Mesothelial cell of epicardium (in vitro differentiated cells): Measurements from ENCODE around the gene EPHA4. TPM values are rescaled to one million over a fixed set of nuclear protein-coding genes. Genes with fewer than 3 reads are reported as not detected.

Experiments used
- DNase-seq, 2 experiments: peaks; one replicate each; pipeline ENCODE4 v3.0.0; 2021; ENCODE audit warnings: low spot score in 2 of 2; ENCODE audit not compliant: unreplicated experiment in 2 of 2
- H3K27ac Mint-ChIP-seq: 2 replicates; pipeline ENCODE4 v1.8.0; 2021; ENCODE audit warnings: mixed read lengths
- H3K27me3 Mint-ChIP-seq: 2 replicates; pipeline ENCODE4 v1.8.0; 2021; ENCODE audit warnings: low read depth, mixed read lengths
- H3K36me3 Mint-ChIP-seq: 2 replicates; pipeline ENCODE4 v1.8.0; 2021; ENCODE audit warnings: mixed read lengths
- H3K4me1 Mint-ChIP-seq: 2 replicates; pipeline ENCODE4 v1.8.0; 2021; ENCODE audit warnings: mixed read lengths
- H3K4me3 Mint-ChIP-seq: 2 replicates; pipeline ENCODE4 v1.8.0; 2021; ENCODE audit warnings: mild to moderate bottlenecking, moderate library complexity, mixed read lengths
- H3K9me3 Mint-ChIP-seq: 2 replicates; pipeline ENCODE4 v1.8.0; 2021; ENCODE audit warnings: mixed read lengths
- CTCF ChIP-seq: fragments of 200-600 bp; sonication (generic); IDR thresholded peaks from one replicate; pipeline ENCODE4 v1.5.0; 2021; ENCODE audit warnings: antibody characterized with exemption; ENCODE audit not compliant: unreplicated experiment
- total RNA-seq: library from RNA; stranded (reverse); gene quantifications from 3 replicates; pipeline ENCODE4 v1.2.1, GENCODE V29; 2021

Gene EPHA4
- total RNA-seq, 1 donor from 2014 or later = 20.5 TPM

DNA sequence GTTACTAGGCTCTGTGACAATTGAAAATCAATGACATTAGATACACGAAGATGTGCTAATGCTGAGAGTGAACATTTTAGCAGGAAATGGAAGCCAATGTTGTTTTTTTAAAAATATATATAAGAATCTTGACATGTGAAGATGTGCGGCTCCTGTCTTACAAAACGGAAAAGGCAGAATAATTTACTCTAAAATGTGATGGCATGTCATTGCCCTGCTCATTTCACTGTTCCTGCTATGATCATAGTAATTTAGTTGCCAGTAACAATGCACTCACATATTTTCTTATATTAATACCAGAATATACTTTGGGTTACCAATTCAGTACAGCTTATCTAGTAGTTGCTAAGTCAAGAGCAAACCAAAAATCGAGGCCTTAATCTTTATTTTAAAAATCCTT lies 10.3 kb downstream of the EPHA4 start:
- no peak for DNase-seq
- Mint-ChIP-seq H3K4me1 (peaks cover 4% of the 10 kb centered on the region), H3K27me3 (peaks cover 18% of the 10 kb centered on the region), H3K9me3 (no peaks in the 10 kb centered on the region), H3K36me3 (peaks cover 8% of the 10 kb centered on the region), H3K27ac (no peak overlapping the region), H3K4me3 (no peak overlapping the region)
- no peak for TF ChIP-seq CTCF

- H3K4me3 Mint-ChIP-seq = no peak overlapping the region
- H3K9me3 Mint-ChIP-seq = no peaks in the 10 kb centered on the region
- no peak for TF ChIP-seq CTCF
- no peak for DNase-seq
- no peak overlapping the region for H3K27ac Mint-ChIP-seq
- peaks cover 8% of the 10 kb centered on the region for H3K36me3 Mint-ChIP-seq
- peaks cover 13% of the 10 kb centered on the region for H3K4me1 Mint-ChIP-seq
- peaks cover 7% of the 10 kb centered on the region for H3K27me3 Mint-ChIP-seq
Measured at GRCh38 chr2:221559991-221560390, 12.1 kb downstream of the EPHA4 start.

- Mint-ChIP-seq H3K36me3 (peaks cover 4% of the 10 kb centered on the region), H3K27ac (no peak overlapping the region), H3K9me3 (no peaks in the 10 kb centered on the region), H3K27me3 (peaks cover 3% of the 10 kb centered on the region), H3K4me3 (no peak overlapping the region), H3K4me1 (peaks cover 32% of the 10 kb centered on the region)
- TF ChIP-seq CTCF = no peak
- DNase-seq = no peak
Measured at GRCh38 chr2:221558107-221558506, 14.0 kb downstream of the EPHA4 start.

GRCh38 chr2:221555494-221555846 lies 16.6 kb downstream of the EPHA4 start:
- H3K9me3 Mint-ChIP-seq = no peaks in the 10 kb centered on the region
- no peaks in the 10 kb centered on the region for H3K27me3 Mint-ChIP-seq
- H3K36me3 Mint-ChIP-seq = no peaks in the 10 kb centered on the region
- H3K4me1 Mint-ChIP-seq = peaks cover 35% of the 10 kb centered on the region
- peak overlapping the region; percentile 14 for H3K27ac Mint-ChIP-seq
- H3K4me3 Mint-ChIP-seq = no peak overlapping the region
- no peak for DNase-seq
- TF ChIP-seq CTCF = no peak

DNA sequence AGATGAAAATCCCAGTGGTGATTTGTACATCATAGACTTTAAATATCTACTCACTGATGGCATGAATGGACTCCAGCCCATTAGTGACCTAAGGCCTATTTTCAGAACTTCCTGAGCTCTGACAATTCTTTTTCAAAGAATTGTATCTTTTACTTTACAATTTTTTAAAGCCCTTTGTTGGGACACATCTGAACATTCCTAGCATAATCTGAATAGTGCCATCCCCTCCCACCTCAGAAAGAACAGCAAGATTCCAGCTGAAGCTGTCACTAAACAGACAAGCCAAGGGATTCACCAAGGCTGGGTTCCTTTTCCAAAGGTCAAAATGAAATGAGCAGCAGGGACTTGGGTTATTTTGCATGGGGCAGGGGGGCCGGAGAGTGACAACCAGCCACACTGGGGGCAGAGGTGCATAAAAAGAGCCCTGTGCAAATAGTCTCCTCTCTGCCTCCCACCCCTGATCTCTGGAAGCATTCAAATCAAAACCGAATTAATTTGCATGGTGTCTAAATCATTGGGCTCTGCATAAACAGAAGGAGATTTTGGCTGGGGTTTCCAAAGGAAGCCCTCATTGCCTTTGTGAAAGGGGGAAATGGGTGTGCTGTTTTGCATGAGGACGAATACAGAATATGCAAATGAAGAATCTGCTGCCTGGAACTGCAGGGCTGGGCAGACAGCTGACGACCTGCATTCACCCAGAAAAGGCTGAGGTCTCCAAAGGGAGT lies 17.2 kb downstream of the EPHA4 start:
- peak overlapping the region; percentile 54 for H3K27ac Mint-ChIP-seq

More for the DNA sequence above, 17.2 kb downstream of the EPHA4 start:
- H3K4me1 Mint-ChIP-seq = peaks cover 35% of the 10 kb centered on the region
- H3K27me3 Mint-ChIP-seq = no peaks in the 10 kb centered on the region
- no peaks in the 10 kb centered on the region for H3K36me3 Mint-ChIP-seq
- DNase-seq = no peak
- no peaks in the 10 kb centered on the region for H3K9me3 Mint-ChIP-seq
- no peak for TF ChIP-seq CTCF
- no peak overlapping the region for H3K4me3 Mint-ChIP-seq
